B cell (primary cell): ENCODE results near the gene CTAGE4. TPM values are rescaled to one million over a fixed set of nuclear protein-coding genes. Genes with fewer than 3 reads are reported as not detected.
"Not testable (repeated sequence)": the region's sequence is repeated elsewhere in the genome, so short reads cannot be mapped to it uniquely, and the experiment has no call there.

Experiments used
- ATAC-seq: fragments of 200-7000 bp; cut with Tn5 transposase; one replicate; pipeline ENCODE4 v1.10.0; 2021; ENCODE audit warnings: low read depth, mild to moderate bottlenecking, moderate number of reproducible peaks, moderate library complexity
- CTCF ChIA-PET: fragments of 350-600 bp; sonication (Branson Sonifier 250); formaldehyde crosslinking; loops from one replicate; lab custom pipeline; 2021; ENCODE audit warnings: antibody characterized with exemption, inconsistent platforms; lab: Charles Lee
- POLR2A ChIA-PET: fragments of 350-600 bp; sonication (Branson Sonifier 250); formaldehyde crosslinking; loops from one replicate; lab custom pipeline; 2021; ENCODE audit warnings: antibody characterized with exemption; lab: Charles Lee
- DNase-seq: peaks from one replicate; pipeline ENCODE4 v3.0.0; 2013
- H2AFZ ChIP-seq: 2 replicates; pipeline ENCODE4 v1.6.1; 2012; ENCODE audit warnings: mild to moderate bottlenecking, low read depth, low read length; ENCODE audit not compliant: insufficient read depth, poor library complexity, severe bottlenecking
- H3K27ac ChIP-seq, 2 donors: 1 replicate in 1 of 2; 2 replicates in 1 of 2; pipeline ENCODE4 v1.5.1; 2012 to 2013; ENCODE audit warnings: low read length in 2 of 2, mild to moderate bottlenecking in 2 of 2, moderate library complexity in 1 of 2
- H3K27me3 ChIP-seq, 4 experiments: fragments of 200-600 bp in 1 of 4; sonication (generic) in 1 of 4; replicated peaks in 1 of 4; 1 replicate in 2 of 4; 2 replicates in 2 of 4; pipeline versions ENCODE4 v1.6.1 to v1.7.0; 2013 to 2016; ENCODE audit warnings: low read length in 3 of 4, mild to moderate bottlenecking in 2 of 4, mixed read lengths in 1 of 4, moderate library complexity in 1 of 4; ENCODE audit not compliant: insufficient read depth in 4 of 4, control insufficient read depth in 3 of 4; ENCODE audit errors: control extremely low read depth in 1 of 4
- H3K36me3 ChIP-seq, 2 experiments: replicated peaks in 1 of 2; 1 replicate in 1 of 2; 2 replicates in 1 of 2; pipeline versions ENCODE4 v1.6.1 to v1.7.1; 2013; ENCODE audit warnings: low read length in 1 of 2; ENCODE audit not compliant: insufficient read depth in 2 of 2, control insufficient read depth in 1 of 2; ENCODE audit errors: control extremely low read depth in 1 of 2, extremely low read depth in 1 of 2
- H3K4me1 ChIP-seq, 2 donors: fragments of 200-600 bp in 1 of 2; sonication (generic) in 1 of 2; 1 replicate in 1 of 2; 2 replicates in 1 of 2; pipeline versions ENCODE4 v1.5.1 to v1.6.1; 2013 to 2017; ENCODE audit warnings: low read length in 2 of 2; ENCODE audit not compliant: control insufficient read depth in 2 of 2, insufficient read depth in 2 of 2
- H3K4me2 ChIP-seq: replicated peaks from 2 replicates; pipeline ENCODE3; 2012; ENCODE audit warnings: mild to moderate bottlenecking, low read depth, low read length; ENCODE audit not compliant: poor library complexity, severe bottlenecking
- H3K4me3 ChIP-seq, 5 experiments: fragments of 200-600 bp in 1 of 5; sonication (generic) in 1 of 5; 1 replicate in 3 of 5; 2 replicates in 2 of 5; pipeline versions ENCODE4 v1.5.1 to v1.7.0; 2011 to 2016; ENCODE audit warnings: low read length in 4 of 5, mild to moderate bottlenecking in 4 of 5, low read depth in 2 of 5, control low read depth in 1 of 5, moderate library complexity in 1 of 5; ENCODE audit not compliant: insufficient read depth in 1 of 5; ENCODE audit errors: control extremely low read depth in 1 of 5, extremely low read depth in 1 of 5
- H3K79me2 ChIP-seq: fragments of 200-600 bp; sonication (generic); one replicate; pipeline ENCODE4 v1.6.0; 2016; ENCODE audit warnings: low read length; ENCODE audit not compliant: control insufficient read depth, insufficient read depth
- H3K9ac ChIP-seq: fragments of 200-600 bp; sonication (generic); 2 replicates; pipeline ENCODE4 v1.6.1; 2017; ENCODE audit warnings: mild to moderate bottlenecking, low read length, moderate library complexity
- H3K9me3 ChIP-seq, 3 donors: one replicate each; pipeline versions ENCODE4 v1.6.1 to v1.7.1; 2013; ENCODE audit warnings: low read length in 2 of 3; ENCODE audit not compliant: control insufficient read depth in 2 of 3, insufficient read depth in 1 of 3; ENCODE audit errors: control extremely low read depth in 1 of 3
- H4K20me1 ChIP-seq: 2 replicates; pipeline ENCODE4 v1.6.0; 2012; ENCODE audit warnings: mild to moderate bottlenecking, low read length; ENCODE audit not compliant: insufficient read depth, control insufficient read depth, poor library complexity, severe bottlenecking
- H3K27ac Mint-ChIP-seq: one replicate; pipeline ENCODE4 v1.8.0; 2021; ENCODE audit warnings: mixed read lengths
- H3K27me3 Mint-ChIP-seq: one replicate; pipeline ENCODE4 v1.8.0; 2021; ENCODE audit warnings: mixed read lengths
- H3K4me1 Mint-ChIP-seq: one replicate; pipeline ENCODE4 v1.8.0; 2021; ENCODE audit warnings: mixed read lengths
- H3K4me3 Mint-ChIP-seq: one replicate; pipeline ENCODE4 v1.8.0; 2021; ENCODE audit warnings: mixed read lengths
- H3K9me3 Mint-ChIP-seq: one replicate; pipeline ENCODE4 v1.8.0; 2022; ENCODE audit warnings: mixed read lengths; ENCODE audit not compliant: insufficient read depth
- WGBS: methylation state at CpG from one replicate; pipeline ENCODE4 v1.1.5; 2013; ENCODE audit warnings: missing lambda C conversion rate; ENCODE audit not compliant: insufficient coverage; 5-methylcytosine and 5-hydroxymethylcytosine counted together
- intact Hi-C: fragments of 100-400 bp; cut with micrococcal nuclease; formaldehyde crosslinking; loops from one replicate; pipeline ENCODE4 v1.10.0; 2022
- polyA plus RNA-seq: library from polyadenylated mRNA; depleted of rRNA; stranded (reverse); fragments of >200 nt; gene quantifications from 2 replicates; pipeline ENCODE4 v1.2.3, GENCODE V29; 2012
- total RNA-seq, 2 donors: library from RNA; stranded (reverse); fragments of 120-200 nt in 1 of 2; gene quantifications; 1 replicate in 1 of 2; 2 replicates in 1 of 2; pipeline versions ENCODE4 v1.2.3 to v1.2.4, GENCODE V29; 2013 to 2022

CTAGE4 gene
- total and polyA plus RNA-seq, 2 donors (not counting 1 experiment from before 2014, with no cell fraction given): 0.12 TPM; not detected in 1

DNA sequence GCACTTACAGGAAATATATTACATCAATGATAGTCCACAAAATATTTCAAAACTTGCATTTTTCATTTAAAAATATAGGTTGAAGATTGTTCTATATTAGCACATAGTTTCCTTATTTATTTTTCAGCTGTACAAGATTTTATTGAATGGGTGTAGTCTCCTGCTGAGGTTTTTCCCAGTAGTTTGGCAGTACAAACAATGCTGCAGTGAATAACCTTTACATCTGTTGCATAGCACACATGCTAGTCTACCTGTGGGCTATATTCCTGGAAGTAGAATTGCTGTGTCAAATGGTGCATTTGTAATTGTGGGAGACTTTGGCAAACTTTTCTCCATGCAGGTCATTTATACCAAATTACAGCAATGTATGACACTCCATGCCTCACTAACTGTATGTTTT is 37.3 kb downstream of the CTAGE4 start:
- ATAC-seq, H3K4me1 Mint-ChIP-seq, H4K20me1 ChIP-seq, H3K4me3 Mint-ChIP-seq, H3K27me3 ChIP-seq, intact Hi-C loops, POLR2A ChIA-PET, H3K4me1 ChIP-seq, H3K36me3 ChIP-seq, CTCF ChIA-PET, H3K79me2 ChIP-seq, H3K4me2 ChIP-seq, DNase-seq, H3K27me3 Mint-ChIP-seq, H3K9me3 Mint-ChIP-seq, H3K9me3 ChIP-seq, H3K9ac ChIP-seq, H3K27ac Mint-ChIP-seq, H3K27ac ChIP-seq, H2AFZ ChIP-seq, H3K4me3 ChIP-seq: not testable (repeated sequence)

DNA sequence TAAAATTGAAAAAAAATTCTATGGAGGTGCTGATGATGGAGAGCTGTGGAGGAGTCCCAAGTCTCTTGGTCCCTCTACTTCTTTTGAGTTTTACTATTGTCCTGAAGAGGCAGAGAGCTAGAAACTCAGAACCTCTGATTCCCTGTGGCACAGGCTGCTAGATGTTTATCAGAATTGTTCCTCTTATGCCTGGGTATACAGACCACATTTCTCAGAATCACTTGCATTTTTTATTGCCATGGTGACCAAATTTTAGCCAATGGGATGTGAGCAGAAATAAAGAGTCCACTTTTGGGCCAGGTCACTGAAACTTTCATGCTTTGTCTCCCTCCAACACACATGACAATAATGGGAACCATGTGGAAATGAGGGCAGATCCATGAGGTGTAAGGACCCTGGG is 40.4 kb downstream of the CTAGE4 start:
- H3K36me3 ChIP-seq, H3K27ac ChIP-seq, H3K9me3 Mint-ChIP-seq, H3K27me3 Mint-ChIP-seq, H2AFZ ChIP-seq, DNase-seq, H4K20me1 ChIP-seq, H3K27ac Mint-ChIP-seq, H3K27me3 ChIP-seq, H3K79me2 ChIP-seq, H3K9me3 ChIP-seq, H3K4me3 ChIP-seq, H3K4me1 ChIP-seq, H3K4me1 Mint-ChIP-seq, POLR2A ChIA-PET, H3K4me3 Mint-ChIP-seq, intact Hi-C loops, ATAC-seq, H3K4me2 ChIP-seq, H3K9ac ChIP-seq, CTCF ChIA-PET: not testable (repeated sequence)

DNA sequence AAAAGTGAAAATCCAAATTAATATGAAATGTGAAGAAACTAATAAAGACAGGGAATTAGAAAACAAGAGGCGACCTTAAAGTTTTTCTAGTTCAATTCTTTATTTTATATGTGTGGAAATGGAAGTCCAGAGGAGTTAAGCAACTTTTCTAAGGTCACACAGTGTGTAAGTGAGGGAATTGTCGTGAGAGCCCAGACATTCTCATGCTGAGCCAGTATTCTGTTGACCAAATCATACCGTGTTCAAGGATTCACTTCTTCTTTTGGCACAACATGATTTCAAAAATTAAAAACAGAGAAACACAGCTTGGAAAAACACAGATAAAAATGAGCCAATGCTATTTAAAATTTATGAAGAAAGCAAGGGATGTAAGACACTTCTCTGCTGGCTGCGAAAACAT is 43.6 kb downstream of the CTAGE4 start:
- H4K20me1 ChIP-seq, H2AFZ ChIP-seq, H3K4me1 Mint-ChIP-seq, H3K27ac ChIP-seq, H3K9me3 Mint-ChIP-seq, intact Hi-C loops, H3K4me1 ChIP-seq, H3K4me2 ChIP-seq, DNase-seq, ATAC-seq, H3K36me3 ChIP-seq, H3K9ac ChIP-seq, CTCF ChIA-PET, H3K79me2 ChIP-seq, H3K4me3 Mint-ChIP-seq, H3K27ac Mint-ChIP-seq, H3K27me3 ChIP-seq, POLR2A ChIA-PET, H3K9me3 ChIP-seq, H3K4me3 ChIP-seq, H3K27me3 Mint-ChIP-seq: not testable (repeated sequence)
- no CpG with 5 or more reads among the region's 4 CpGs for WGBS

DNA sequence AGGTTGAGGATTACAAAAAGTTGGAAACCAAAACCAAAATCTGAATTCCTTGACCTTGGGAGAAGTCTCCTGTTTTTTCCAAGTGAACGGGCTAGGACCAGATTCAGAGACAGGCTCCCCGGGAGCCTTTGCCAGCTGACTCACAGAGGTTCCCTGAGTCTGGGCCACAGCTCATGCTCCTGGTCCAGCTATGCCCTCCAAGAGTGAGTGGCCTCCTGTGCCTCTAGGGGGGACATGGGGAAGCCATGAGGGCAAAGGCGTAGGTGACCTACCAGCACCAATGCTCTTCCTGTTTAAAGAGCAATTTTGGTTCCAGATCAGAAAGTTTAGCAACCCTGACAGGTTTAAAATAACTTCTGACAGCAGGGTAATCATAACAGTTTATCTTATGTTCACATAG is 45.5 kb downstream of the CTAGE4 start:
- H3K4me2 ChIP-seq, H3K9me3 ChIP-seq, H3K9me3 Mint-ChIP-seq, H3K4me3 ChIP-seq, H2AFZ ChIP-seq, H3K4me1 Mint-ChIP-seq, H3K27me3 Mint-ChIP-seq, H4K20me1 ChIP-seq, H3K4me3 Mint-ChIP-seq, H3K27me3 ChIP-seq, H3K79me2 ChIP-seq, DNase-seq, intact Hi-C loops, H3K36me3 ChIP-seq, H3K4me1 ChIP-seq, POLR2A ChIA-PET, ATAC-seq, CTCF ChIA-PET, H3K9ac ChIP-seq, H3K27ac Mint-ChIP-seq, H3K27ac ChIP-seq: not testable (repeated sequence)
- no CpG with 5 or more reads among the region's 3 CpGs for WGBS
